Retinal pigment epithelial cell (primary cell): ENCODE data around the gene FCN1.

Experiments used
- DNase-seq: peaks from one replicate; pipeline ENCODE4 v3.0.0-alpha.2; 2010; ENCODE audit warnings: low read depth
- H3K4me3 ChIP-seq: 2 replicates; pipeline ENCODE4 v1.5.1; 2011; ENCODE audit warnings: mild to moderate bottlenecking, low read length, control low read depth, moderate library complexity
- CTCF ChIP-seq: conservative IDR thresholded peaks from 2 replicates; pipeline ENCODE4 v1.5.1; 2011; ENCODE audit warnings: low read depth, low read length, control low read depth, inconsistent platforms

Gene FCN1

GRCh38 chr9:134930398-134930797, 12.7 kb upstream of the FCN1 start:
- no peak for TF ChIP-seq CTCF
- no peak overlapping the region for H3K4me3 ChIP-seq
- no peak for DNase-seq

GRCh38 chr9:134929193-134930158, 11.8 kb upstream of the FCN1 start:
- no peak overlapping the region for H3K4me3 ChIP-seq
- no peak for DNase-seq
- TF ChIP-seq CTCF, result no peak

- no peak overlapping the region for H3K4me3 ChIP-seq
- TF ChIP-seq CTCF, result no peak
- DNase-seq, result no peak
These were observed 10.9 kb upstream of the FCN1 start for GRCh38 chr9:134928436-134929192.

GRCh38 chr9:134925011-134925511, 7.3 kb upstream of the FCN1 start:
- no peak for DNase-seq
- H3K4me3 ChIP-seq, result no peak overlapping the region
- no peak for TF ChIP-seq CTCF

DNA sequence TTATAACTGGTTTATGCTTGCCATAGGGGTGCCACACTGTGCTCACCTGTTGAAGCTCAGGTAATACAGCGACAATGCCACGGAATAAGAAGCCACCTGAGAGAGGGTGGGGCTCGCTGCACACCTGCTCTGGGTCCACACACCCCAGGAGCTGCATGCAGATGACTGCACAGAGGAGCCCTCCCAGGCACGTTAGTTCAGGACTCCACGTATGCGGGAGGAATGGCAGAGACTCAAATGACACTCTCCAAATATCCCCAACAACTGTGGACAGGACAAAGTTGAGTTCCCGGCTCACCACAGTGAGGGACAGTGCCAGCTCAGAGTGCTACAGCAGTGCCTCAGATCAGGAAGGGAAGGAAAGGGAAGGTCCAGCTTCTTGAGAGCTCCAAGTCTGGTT, 5.8 kb upstream of the FCN1 start:
- TF ChIP-seq CTCF, result no peak
- no peak overlapping the region for H3K4me3 ChIP-seq
- DNase-seq, result no peak

GRCh38 chr9:134922932-134923240, 5.2 kb upstream of the FCN1 start:
- H3K4me3 ChIP-seq, result no peak overlapping the region
- no peak for TF ChIP-seq CTCF
- no peak for DNase-seq
